GM12865 (cell line): Measurements from ENCODE around the gene ADK.
"Not testable (repeated sequence)": the region's sequence is repeated elsewhere in the genome, so short reads cannot be mapped to it uniquely, and the experiment has no call there.

Source experiments
- DNase-seq: peaks from one replicate; pipeline ENCODE4 v3.0.0; 2010; ENCODE audit warnings: low read depth
- H3K4me3 ChIP-seq: 2 replicates; pipeline ENCODE4 v1.5.1; 2011; ENCODE audit warnings: mild to moderate bottlenecking, low read depth, low read length, control low read depth
- CTCF ChIP-seq: IDR thresholded peaks from 2 replicates; pipeline ENCODE4 v1.5.1; 2011; ENCODE audit warnings: low read length, control low read depth, low read depth, inconsistent platforms; ENCODE audit not compliant: insufficient read depth; ENCODE audit errors: missing control alignments

Gene ADK

GRCh38 chr10:74292871-74293427, 141.9 kb downstream of the ADK start:
- H3K4me3 ChIP-seq: no peak overlapping the region
- no peak for DNase-seq
- no peak for TF ChIP-seq CTCF

GRCh38 chr10:74293686-74294371, 142.8 kb downstream of the ADK start:
- no peak for DNase-seq
- no peak for TF ChIP-seq CTCF
- H3K4me3 ChIP-seq: no peak overlapping the region

- TF ChIP-seq CTCF: no peak
- no peak for DNase-seq
- H3K4me3 ChIP-seq: no peak overlapping the region
These were observed 146.5 kb downstream of the ADK start for GRCh38 chr10:74297389-74298080.

GRCh38 chr10:74300074-74300621, 149.1 kb downstream of the ADK start:
- DNase-seq, H3K4me3 ChIP-seq: not testable (repeated sequence)

- DNase-seq: no peak
- H3K4me3 ChIP-seq: no peak overlapping the region
- TF ChIP-seq CTCF: no peak
These were observed 149.6 kb downstream of the ADK start for GRCh38 chr10:74300666-74301065.

- H3K4me3 ChIP-seq: no peak overlapping the region
- TF ChIP-seq CTCF: no peak
- DNase-seq: no peak
These were observed 154.7 kb downstream of the ADK start for GRCh38 chr10:74305730-74306129.

GRCh38 chr10:74306227-74306982, 155.4 kb downstream of the ADK start:
- no peak for TF ChIP-seq CTCF

More at GRCh38 chr10:74306227-74306982, 155.4 kb downstream of the ADK start:
- peak overlapping the region; percentile 4; the same call in 1 of the 2 replicates for H3K4me3 ChIP-seq
- DNase-seq: peak; percentile 10
